Measurements from ENCODE around the gene LANCL3.
"Not testable (repeated sequence)": the region's sequence is repeated elsewhere in the genome, so short reads cannot be mapped to it uniquely, and the experiment has no call there.

The LANCL3 gene

DNA sequence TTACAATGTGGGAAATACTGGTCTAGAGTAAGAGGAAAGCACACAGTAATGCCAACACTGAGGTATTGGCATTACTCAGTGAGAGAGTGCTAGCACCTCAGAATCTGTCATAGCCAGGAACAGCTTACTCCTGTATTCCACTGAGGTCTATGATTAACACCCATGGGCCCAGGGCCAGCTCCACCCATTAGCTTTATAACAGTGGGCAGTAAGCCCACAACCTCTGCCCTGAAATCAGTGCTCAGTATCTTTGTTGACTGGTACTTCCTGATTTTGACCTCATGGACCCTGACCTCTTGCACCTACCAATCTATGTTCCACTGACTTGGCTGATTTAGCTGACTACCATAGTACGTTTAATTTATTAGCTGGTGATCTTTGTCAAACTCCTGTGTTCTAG lies 56.1 kb downstream of the LANCL3 start:
- no peak for DNase-seq

GRCh38 chrX:37638047-37638446 lies 66.6 kb downstream of the LANCL3 start:
- no peak for DNase-seq

DNA sequence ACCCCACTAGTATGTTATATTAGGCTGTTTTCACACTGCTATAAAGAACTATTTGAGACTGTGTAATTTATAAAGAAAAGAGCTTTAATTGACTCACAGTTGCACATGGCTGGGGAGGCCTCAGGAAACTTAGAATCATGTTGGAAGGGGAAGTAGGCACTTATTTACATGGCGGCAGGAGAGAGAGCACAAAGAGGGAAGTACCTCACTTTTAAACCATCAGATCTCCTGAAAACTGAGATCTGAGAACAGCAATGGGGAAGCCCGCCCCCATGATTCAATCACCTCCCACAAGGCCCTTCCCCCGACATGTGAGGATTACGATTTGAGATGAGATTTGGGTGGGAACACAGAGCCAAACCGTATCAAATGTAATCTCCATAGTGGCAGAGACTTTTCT lies 68.7 kb downstream of the LANCL3 start:
- no peak for DNase-seq

GRCh38 chrX:37641859-37642258 lies 70.4 kb downstream of the LANCL3 start:
- no peak for DNase-seq

GRCh38 chrX:37644381-37645305 lies 73.2 kb downstream of the LANCL3 start:
- DNase-seq, result no peak

DNA sequence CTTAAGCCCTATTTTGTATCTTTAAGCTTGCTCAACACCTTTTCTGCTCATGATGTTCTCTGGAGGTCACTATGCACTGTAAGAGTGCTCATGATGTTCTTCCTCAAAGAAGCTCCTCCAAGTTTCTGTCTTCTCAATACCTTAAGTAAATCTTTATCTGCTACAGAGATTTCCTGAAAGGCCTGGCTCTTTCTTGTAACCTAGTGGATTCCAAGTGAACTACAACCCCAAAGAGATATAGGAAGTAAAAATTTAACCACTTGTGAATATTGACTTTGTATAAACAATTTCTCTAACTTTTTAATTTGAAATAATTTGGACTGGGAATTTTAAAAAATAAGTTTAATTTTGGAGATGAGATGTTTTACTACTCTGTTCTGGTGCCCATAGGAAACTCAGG lies 74.8 kb downstream of the LANCL3 start:
- no peak for DNase-seq

- DNase-seq, result not testable (repeated sequence)
Measured at GRCh38 chrX:37650879-37651278, 79.4 kb downstream of the LANCL3 start.

- DNase-seq, result no peak
Measured at GRCh38 chrX:37651921-37652452, 80.5 kb downstream of the LANCL3 start.

DNA sequence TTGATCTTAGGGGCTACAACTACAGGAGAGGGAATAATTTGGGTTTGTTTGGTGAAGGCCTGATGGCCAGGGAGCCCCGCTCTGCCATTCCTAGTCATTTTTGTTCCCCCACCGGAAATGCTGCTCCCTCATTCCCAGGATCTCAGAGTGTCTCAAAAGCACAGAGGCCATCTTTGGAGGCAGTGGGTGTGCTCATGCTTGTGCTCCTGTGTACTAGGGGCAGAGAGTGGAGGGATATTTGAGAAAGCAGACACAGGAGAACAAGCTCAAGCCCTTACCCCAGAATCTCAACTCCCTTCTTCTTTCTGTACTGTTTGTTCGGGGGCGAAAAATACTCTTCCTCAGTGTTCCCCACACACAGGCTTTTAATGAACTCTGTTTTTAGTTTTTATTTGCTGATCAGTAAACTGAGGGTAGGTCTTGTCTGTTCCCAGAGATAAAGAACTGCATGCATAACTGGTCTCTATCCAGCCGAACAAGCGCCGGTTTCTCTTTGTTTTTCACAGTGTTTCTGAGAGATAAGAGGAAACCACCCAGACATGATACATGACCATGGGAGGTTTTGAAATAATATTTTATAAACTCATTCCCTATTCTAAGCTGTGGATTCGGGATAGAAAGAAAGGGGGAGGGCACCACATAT lies 81.2 kb downstream of the LANCL3 start:
- no peak for DNase-seq

DNA sequence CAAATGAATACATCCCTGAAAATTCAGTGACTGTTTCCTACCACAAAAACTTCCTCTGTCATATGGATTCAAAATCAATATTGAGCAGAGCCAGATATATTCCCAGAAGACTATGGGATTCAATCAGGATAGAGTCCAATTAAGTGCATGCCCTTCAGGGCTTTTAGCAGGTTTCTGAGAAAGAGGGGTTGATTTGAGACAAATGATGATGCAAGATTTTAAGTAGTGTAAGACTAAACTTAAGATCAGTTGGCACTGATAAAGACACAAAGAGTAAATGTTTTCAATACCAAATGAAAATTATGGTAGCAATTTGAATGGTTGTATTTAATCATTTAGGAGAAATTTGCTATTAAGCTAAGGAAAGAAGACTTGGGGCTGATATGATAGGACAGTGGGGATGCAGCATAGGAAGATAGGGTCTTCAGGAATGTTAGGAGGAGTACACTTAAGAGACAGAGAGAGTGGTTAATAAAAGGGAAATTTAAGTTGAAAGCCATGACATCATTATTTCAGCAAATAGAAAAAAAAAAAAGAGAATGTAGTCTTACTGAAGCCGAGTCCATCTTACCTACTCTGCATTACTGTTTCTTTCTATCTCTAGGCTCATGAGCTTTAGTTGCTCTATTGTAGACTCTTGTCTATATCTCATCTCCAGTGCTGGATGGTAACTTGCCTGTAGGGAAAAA lies 82.1 kb downstream of the LANCL3 start:
- no peak for DNase-seq

GRCh38 chrX:37658343-37659030 lies 87.0 kb downstream of the LANCL3 start:
- DNase-seq, result no peak

- DNase-seq, result no peak
Measured at GRCh38 chrX:37659047-37659446, 87.6 kb downstream of the LANCL3 start.

DNA sequence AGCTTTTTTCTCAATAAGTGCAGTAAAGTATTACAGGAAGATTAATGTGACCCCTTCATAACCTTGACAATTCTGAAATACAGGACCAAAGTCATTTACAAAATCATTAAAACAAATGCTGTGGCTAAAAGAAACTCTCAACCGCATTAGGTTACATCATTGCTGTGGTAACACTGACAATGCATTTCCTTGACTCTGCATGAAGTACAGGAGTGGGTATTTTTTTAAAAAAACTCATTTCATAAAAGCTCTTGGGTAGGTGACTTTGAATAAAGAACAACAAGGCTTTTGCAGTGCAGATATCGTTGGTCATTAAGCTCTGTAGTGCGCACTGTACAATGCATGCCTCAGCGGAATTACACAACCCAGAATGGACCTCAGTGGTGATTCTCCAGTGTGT lies 90.7 kb downstream of the LANCL3 start:
- DNase-seq, result no peak

- DNase-seq, result no peak
Measured at GRCh38 chrX:37666516-37666915, 95.1 kb downstream of the LANCL3 start.

DNA sequence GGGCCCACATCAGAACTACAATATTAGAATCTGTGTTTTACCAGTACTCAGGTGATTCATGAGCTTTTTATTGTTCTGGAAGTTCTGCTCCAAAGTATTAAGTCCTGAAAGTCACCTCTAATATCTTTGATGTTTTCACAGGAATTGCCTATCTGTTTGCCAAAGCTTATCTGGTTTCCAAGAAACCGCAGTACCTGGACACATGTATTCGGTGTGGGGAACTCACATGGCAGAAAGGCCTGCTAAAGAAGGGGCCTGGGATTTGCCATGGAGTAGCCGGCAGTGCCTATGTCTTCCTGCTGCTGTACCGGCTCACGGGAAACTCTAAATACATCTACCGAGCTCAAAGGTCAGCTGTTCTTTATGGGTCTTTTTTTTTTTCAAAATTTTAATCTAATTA lies 95.7 kb downstream of the LANCL3 start:
- no peak for DNase-seq

DNA sequence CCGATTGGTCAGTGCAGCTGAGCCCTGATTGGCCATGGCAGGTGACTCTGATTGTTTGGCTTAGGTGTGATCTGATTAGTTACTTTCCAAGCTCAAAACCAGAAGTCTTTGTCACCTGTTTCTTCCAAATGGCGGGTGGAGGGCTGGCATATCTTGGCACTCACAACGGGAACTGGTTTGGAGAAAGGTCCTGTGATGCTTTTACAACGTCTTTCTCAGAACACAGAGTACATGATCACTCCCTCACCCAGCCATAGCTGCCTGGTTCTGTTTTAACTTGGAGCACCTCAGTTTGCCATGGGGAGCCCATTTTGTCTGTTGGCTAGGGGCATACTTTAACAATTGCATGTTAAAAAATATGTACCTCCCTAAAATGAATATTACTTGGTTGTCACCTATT lies 101.1 kb downstream of the LANCL3 start:
- no peak for DNase-seq

GRCh38 chrX:37676811-37677210 lies 105.3 kb downstream of the LANCL3 start:
- DNase-seq, result no peak

GRCh38 chrX:37677243-37677642 lies 105.8 kb downstream of the LANCL3 start:
- no peak for DNase-seq

- no peak for DNase-seq
Measured at GRCh38 chrX:37677765-37678164, 106.3 kb downstream of the LANCL3 start.

GRCh38 chrX:37678574-37678973 lies 107.1 kb downstream of the LANCL3 start:
- no peak for DNase-seq

- no peak for DNase-seq
Measured at GRCh38 chrX:37679230-37679629, 107.8 kb downstream of the LANCL3 start.

DNA sequence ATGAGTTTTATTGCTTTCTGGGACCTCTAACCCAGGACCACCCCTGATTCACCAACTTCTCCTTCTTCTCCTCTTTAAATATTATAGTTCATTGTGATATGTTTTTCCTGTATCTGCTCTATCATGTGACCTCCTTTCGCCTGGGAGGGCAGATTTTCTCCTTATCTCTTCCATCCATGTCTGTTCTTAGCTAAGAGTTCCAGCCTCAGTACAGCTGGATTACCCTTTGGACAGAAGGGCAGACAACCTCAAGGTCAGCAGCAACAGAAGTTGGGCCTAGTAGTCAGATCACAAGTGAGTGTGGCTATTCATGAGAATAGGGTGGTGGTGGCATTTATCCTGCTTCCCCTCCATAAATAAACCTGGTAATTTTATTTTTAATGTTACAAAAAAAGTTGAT lies 108.4 kb downstream of the LANCL3 start:
- DNase-seq, result no peak

GRCh38 chrX:37684426-37684825 lies 113.0 kb downstream of the LANCL3 start:
- no peak for DNase-seq

Measured in SHP77 treated with DMSO at 0.1 percent for 48 hours (cell line).